Measurements from ENCODE around the gene PPIP5K1.

DNA sequence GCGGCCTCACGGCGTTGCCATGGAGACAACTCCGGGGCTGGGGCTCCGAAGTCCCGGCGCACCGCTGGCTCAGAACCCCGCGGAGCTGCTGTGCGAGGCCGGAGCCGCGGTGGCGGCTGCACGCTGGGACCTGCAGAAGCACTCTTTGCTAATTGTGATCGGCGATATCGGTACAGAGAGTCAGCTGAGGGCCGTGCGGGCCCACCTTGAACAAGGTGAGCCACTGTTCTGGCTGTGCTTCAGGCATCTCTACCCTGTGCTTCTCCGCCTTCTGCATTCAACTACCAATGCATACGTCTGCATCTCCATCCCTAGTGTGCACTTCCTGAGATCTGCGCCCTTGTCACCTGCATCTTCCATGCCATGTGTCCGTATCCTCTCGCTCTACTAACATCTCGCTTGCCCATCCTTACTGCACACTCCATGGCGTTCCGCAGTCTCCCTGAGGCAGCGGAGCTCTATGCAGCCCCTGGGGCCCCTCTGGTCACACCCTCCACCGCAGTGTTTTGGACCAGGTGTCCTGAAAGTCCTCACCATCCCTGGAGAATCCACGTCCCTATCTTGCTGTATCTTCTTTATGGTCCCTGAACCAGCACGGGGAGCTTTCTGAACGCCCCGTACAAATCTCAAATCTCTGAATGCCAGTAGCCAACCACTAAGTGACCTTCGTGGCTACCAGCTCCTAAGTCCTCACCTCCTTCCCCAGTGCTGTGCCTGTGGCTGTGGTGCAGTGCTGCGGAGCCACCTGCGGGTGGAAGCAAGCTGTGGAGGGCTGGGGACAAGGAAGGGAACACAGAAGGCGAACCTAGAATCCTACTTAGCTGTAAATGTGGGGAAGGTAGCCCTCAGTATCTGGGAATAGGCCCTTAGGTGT, 78.8 kb downstream of the PPIP5K1 start:
- TF ChIP-seq CTCF (IDR thresholded peaks at IDR 0.05 in 2 of 3, conservative IDR thresholded peaks at IDR 0.05 in 1 of 3; ENCODE audit: insufficient read depth in 2 of 3, low read depth in 1 of 3, low read length in 3 of 3) (peak; percentile 56 to 68 (median 64)), SP1 (CRISPR knock-in tag; IDR thresholded peaks at IDR 0.05) (no peak)
- TF ChIP-seq, protein P1, sequence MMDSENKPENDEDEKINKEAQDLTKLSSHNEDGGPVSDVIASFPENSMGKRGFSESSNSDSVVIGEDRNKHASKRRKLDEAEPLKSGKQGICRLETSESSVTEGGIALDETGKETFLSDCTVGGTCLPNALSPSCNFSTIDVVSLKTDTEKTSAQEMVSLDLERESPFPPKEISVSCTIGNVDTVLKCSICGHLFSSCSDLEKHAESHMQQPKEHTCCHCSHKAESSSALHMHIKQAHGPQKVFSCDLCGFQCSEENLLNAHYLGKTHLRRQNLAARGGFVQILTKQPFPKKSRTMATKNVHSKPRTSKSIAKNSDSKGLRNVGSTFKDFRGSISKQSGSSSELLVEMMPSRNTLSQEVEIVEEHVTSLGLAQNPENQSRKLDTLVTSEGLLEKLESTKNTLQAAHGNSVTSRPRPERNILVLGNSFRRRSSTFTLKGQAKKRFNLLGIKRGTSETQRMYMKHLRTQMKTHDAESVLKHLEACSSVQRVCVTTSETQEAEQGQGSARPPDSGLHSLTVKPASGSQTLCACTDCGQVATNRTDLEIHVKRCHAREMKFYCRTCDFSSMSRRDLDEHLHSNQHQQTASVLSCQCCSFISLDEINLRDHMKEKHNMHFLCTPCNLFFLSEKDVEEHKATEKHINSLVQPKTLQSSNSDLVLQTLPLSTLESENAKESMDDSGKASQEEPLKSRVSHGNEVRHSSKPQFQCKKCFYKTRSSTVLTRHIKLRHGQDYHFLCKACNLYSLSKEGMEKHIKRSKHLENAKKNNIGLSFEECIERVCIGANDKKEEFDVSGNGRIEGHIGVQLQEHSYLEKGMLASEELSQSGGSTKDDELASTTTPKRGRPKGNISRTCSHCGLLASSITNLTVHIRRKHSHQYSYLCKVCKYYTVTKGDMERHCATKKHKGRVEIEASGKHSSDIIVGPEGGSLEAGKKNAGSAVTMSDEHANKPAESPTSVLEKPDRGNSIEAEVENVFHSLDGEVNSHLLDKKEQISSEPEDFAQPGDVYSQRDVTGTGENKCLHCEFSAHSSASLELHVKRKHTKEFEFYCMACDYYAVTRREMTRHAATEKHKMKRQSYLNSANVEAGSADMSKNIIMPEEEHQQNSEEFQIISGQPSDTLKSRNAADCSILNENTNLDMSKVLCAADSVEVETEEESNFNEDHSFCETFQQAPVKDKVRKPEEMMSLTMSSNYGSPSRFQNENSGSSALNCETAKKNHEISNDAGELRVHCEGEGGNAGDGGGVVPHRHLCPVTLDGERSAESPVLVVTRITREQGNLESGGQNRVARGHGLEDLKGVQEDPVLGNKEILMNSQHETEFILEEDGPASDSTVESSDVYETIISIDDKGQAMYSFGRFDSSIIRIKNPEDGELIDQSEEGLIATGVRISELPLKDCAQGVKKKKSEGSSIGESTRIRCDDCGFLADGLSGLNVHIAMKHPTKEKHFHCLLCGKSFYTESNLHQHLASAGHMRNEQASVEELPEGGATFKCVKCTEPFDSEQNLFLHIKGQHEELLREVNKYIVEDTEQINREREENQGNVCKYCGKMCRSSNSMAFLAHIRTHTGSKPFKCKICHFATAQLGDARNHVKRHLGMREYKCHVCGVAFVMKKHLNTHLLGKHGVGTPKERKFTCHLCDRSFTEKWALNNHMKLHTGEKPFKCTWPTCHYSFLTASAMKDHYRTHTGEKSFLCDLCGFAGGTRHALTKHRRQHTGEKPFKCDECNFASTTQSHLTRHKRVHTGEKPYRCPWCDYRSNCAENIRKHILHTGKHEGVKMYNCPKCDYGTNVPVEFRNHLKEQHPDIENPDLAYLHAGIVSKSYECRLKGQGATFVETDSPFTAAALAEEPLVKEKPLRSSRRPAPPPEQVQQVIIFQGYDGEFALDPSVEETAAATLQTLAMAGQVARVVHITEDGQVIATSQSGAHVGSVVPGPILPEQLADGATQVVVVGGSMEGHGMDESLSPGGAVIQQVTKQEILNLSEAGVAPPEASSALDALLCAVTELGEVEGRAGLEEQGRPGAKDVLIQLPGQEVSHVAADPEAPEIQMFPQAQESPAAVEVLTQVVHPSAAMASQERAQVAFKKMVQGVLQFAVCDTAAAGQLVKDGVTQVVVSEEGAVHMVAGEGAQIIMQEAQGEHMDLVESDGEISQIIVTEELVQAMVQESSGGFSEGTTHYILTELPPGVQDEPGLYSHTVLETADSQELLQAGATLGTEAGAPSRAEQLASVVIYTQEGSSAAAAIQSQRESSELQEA (IDR thresholded peaks at IDR 0.05; ENCODE audit: low read depth): no peak

Data from K562 (cell line).